Activated CD4-positive, alpha-beta T cell treated with anti-CD3 and anti-CD28 coated beads, Interleukin-2, amount 50 U/mL, for 16 hours (primary cell): ENCODE measurements around the gene FOXD4L1.
"Not testable (repeated sequence)": the region's sequence is repeated elsewhere in the genome, so short reads cannot be mapped to it uniquely, and the experiment has no call there.

ENCODE experiments used
- DNase-seq: peaks from one replicate; pipeline ENCODE4 v3.0.0-alpha.2; 2020

FOXD4L1 gene

GRCh38 chr2:113527350-113528045, 29.0 kb downstream of the FOXD4L1 start:
- not testable (repeated sequence) for DNase-seq

GRCh38 chr2:113528126-113528525, 29.7 kb downstream of the FOXD4L1 start:
- DNase-seq, result not testable (repeated sequence)

GRCh38 chr2:113528904-113529303, 30.4 kb downstream of the FOXD4L1 start:
- DNase-seq, result not testable (repeated sequence)

- not testable (repeated sequence) for DNase-seq
These were observed 34.5 kb downstream of the FOXD4L1 start for GRCh38 chr2:113532991-113533390.

GRCh38 chr2:113536573-113536972, 38.1 kb downstream of the FOXD4L1 start:
- DNase-seq, result not testable (repeated sequence)

- DNase-seq, result not testable (repeated sequence)
These were observed 42.4 kb downstream of the FOXD4L1 start for GRCh38 chr2:113540834-113541203.

- not testable (repeated sequence) for DNase-seq
These were observed 42.9 kb downstream of the FOXD4L1 start for GRCh38 chr2:113541204-113541975.

- not testable (repeated sequence) for DNase-seq
These were observed 43.6 kb downstream of the FOXD4L1 start for GRCh38 chr2:113541976-113542485.

GRCh38 chr2:113542529-113542928, 44.1 kb downstream of the FOXD4L1 start:
- not testable (repeated sequence) for DNase-seq
